T-helper 2 cell treated with Interferon-gamma antibody and Interleukin-4, amounts not matched to agents 5 μg/mL and 100 μg/mL, for 36 hours (primary cell): Measurements from ENCODE around the gene KCNN1.
"Not testable (repeated sequence)": the region's sequence is repeated elsewhere in the genome, so short reads cannot be mapped to it uniquely, and the experiment has no call there.

Experiments
- DNase-seq: peaks from one replicate; pipeline ENCODE4 v3.0.0; 2021; ENCODE audit warnings: low spot score
- H3K27ac Mint-ChIP-seq: one replicate; pipeline ENCODE4 v1.8.0; 2021; ENCODE audit warnings: mild to moderate bottlenecking, mixed read lengths
- H3K27me3 Mint-ChIP-seq: one replicate; pipeline ENCODE4 v1.8.0; 2021; ENCODE audit warnings: low read depth, mixed read lengths
- H3K36me3 Mint-ChIP-seq: one replicate; pipeline ENCODE4 v1.8.0; 2021; ENCODE audit warnings: low read depth, mixed read lengths
- H3K4me1 Mint-ChIP-seq: one replicate; pipeline ENCODE4 v1.8.0; 2021; ENCODE audit warnings: low read depth, mixed read lengths
- H3K4me3 Mint-ChIP-seq: one replicate; pipeline ENCODE4 v1.8.0; 2022; ENCODE audit warnings: mild to moderate bottlenecking, moderate library complexity, mixed read lengths
- H3K9me3 Mint-ChIP-seq: one replicate; pipeline ENCODE4 v1.8.0; 2021; ENCODE audit warnings: mixed read lengths

Gene KCNN1

DNA sequence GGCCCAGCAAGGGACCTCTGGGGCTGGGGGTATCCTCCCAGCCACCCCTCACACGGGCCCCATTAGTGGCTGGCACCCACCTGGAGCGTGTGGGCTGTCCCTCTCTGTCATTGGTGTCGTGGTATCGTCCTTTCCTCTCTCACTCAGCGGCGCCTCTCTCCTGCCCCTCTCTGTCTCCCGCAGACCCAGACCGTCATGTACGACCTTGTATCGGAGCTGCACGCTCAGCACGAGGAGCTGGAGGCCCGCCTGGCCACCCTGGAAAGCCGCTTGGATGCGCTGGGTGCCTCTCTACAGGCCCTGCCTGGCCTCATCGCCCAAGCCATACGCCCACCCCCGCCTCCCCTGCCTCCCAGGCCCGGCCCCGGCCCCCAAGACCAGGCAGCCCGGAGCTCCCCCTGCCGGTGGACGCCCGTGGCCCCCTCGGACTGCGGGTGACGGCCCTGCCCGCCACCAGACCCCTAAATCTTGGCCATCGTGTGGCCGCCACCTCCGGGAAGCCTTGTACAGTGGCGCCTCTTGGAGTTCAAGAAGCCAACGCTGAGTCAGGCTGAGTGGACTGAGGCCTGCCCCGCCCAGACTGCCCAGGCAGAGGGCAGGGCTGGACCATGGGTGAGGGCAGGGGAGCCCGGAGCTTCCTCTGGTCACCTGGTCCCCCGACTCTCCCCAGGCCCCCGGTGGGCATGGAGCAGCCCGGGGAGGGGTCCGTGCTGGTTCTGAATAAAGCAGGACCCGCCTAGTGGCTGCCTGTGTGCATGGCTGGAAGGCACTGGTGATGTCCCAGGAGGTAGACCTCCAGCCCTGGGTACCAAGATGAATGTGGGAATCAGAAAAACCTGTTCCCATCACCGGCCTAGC lies 31.3 kb downstream of the KCNN1 start:
- no peak for DNase-seq
- peaks cover 5% of the 10 kb centered on the region for H3K36me3 Mint-ChIP-seq
- no peaks in the 10 kb centered on the region for H3K9me3 Mint-ChIP-seq
- H3K4me3 Mint-ChIP-seq, result no peak overlapping the region
- peaks cover 12% of the 10 kb centered on the region for H3K4me1 Mint-ChIP-seq
- peak overlapping the region; percentile 74 for H3K27ac Mint-ChIP-seq
- H3K27me3 Mint-ChIP-seq, result peaks cover 5% of the 10 kb centered on the region

DNA sequence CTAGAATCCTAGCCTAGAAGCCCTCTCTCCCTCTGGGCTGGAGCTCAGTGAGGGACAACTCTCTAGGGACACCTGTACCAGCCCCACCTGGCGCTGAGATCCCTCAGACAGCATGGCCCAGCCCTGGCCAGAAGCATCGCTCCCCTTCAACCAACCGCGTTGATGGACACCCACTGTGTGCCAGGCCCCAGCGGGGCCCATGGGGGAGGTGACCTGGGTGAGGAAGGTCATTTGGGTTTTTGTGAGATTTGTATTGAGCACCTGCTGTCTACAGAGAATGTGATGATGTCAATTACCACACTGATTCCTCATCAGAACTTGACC lies 31.9 kb downstream of the KCNN1 start:
- Mint-ChIP-seq H3K36me3 (peaks cover 5% of the 10 kb centered on the region), H3K27me3 (peaks cover 5% of the 10 kb centered on the region), H3K4me3 (peak overlapping the region; percentile 29), H3K27ac (peak overlapping the region; percentile 74), H3K4me1 (peaks cover 12% of the 10 kb centered on the region), H3K9me3 (no peaks in the 10 kb centered on the region)
- no peak for DNase-seq

DNA sequence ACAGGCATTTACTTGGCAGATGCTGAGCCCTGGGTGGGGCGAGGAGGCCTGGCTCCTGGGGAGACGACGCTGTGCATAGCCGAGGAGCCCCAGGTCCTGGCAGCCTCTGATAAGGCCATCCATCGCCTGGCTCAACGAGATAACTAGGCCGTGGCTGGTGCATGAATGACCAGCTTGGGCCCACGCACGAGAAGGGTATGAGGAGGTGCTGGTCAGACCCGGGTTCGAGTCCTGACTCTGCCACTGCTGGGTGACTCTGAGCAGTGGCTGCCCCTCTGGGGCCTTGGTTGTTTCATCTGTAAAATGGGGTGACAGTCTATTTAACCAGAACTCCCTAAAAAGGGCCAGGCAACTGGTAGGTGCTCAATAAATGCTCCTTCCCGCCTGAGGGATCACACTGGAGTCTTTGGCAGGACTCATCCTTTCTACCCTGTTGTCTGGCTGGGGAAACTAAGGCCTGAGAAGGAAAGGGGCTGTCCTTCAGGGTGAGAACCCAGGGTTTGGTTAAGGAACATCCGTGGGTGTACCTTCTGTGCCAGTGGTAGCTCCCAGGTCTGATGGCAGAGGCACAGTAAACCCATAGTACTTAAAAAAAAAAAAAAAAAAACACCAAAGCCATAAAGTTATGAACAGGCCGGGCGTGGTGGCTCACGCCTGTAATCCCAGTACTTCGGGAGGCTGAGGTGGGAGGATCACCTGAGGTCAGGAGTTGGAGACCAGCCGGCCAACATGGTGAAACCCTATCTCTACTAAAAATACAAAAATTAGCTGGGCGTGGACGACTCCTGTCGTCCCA lies 33.0 kb downstream of the KCNN1 start:
- no peak for DNase-seq
- H3K4me3 Mint-ChIP-seq, result peak overlapping the region; percentile 89
- peak overlapping the region; percentile 100 for H3K27ac Mint-ChIP-seq
- H3K4me1 Mint-ChIP-seq, result peaks cover 12% of the 10 kb centered on the region
- H3K36me3 Mint-ChIP-seq, result peaks cover 6% of the 10 kb centered on the region
- H3K27me3 Mint-ChIP-seq, result peaks cover 5% of the 10 kb centered on the region
- no peaks in the 10 kb centered on the region for H3K9me3 Mint-ChIP-seq

- peak overlapping the region; percentile 89 for H3K4me3 Mint-ChIP-seq
- peaks cover 12% of the 10 kb centered on the region for H3K4me1 Mint-ChIP-seq
Measured at GRCh38 chr19:18000480-18000914, 33.6 kb downstream of the KCNN1 start.

DNA sequence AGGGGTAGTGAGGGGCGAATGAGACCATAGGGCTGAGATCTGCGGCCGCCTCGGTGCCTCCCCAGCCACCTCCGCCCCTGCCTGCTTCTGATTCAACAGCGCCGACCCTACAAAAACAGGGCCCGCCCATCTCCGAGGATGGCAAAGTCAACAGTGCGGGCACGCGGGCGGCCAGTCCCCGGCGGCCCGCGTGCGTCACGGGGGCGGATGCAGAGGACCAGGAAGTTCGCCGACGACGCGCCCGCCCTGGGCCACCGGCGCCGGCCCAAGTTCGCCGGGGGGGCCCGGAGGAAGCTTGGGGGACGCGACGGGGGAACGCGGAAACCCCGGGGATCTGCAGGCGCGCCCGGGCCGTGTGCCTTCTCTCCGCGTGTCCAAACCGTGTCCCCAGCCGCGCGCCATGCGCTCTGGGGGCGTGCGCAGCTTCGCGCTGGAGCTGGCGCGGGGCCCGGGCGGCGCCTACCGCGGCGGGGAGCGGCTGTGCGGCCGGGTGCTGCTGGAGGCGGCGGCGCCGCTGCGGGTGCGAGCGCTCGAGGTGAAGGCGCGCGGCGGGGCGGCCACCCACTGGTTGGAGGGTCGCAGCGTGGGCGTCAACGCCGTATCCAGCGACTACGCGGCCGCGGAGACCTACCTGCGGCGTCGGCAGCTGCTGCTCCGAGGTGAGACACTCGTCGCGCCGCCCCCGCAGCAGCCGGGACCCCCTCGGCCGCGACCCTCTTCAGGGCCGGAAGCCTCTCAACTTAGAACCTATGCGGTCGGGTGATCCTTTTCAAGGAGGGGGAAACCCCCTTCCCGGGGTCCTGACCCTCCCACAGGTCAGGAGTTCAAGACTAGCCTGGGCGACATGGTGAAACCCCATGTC lies 34.2 kb downstream of the KCNN1 start:
- Mint-ChIP-seq H3K4me1 (peaks cover 12% of the 10 kb centered on the region), H3K27me3 (peaks cover 2% of the 10 kb centered on the region), H3K36me3 (peaks cover 6% of the 10 kb centered on the region), H3K9me3 (no peaks in the 10 kb centered on the region), H3K27ac (peak overlapping the region; percentile 100), H3K4me3 (peak overlapping the region; percentile 94)
- peak; percentile 94 for DNase-seq

More at GRCh38 chr19:18000480-18000914, 33.6 kb downstream of the KCNN1 start:
- Mint-ChIP-seq H3K27me3 (peaks cover 5% of the 10 kb centered on the region), H3K36me3 (peaks cover 6% of the 10 kb centered on the region), H3K9me3 (no peaks in the 10 kb centered on the region), H3K27ac (peak overlapping the region; percentile 100)
- DNase-seq, result no peak

- Mint-ChIP-seq H3K4me3 (peak overlapping the region; percentile 94), H3K27ac (peak overlapping the region; percentile 89), H3K27me3 (no peaks in the 10 kb centered on the region), H3K4me1 (peaks cover 13% of the 10 kb centered on the region), H3K36me3 (peaks cover 9% of the 10 kb centered on the region), H3K9me3 (no peaks in the 10 kb centered on the region)
- no peak for DNase-seq
Measured at GRCh38 chr19:18001777-18002345, 35.0 kb downstream of the KCNN1 start.

GRCh38 chr19:18002347-18002850 lies 35.5 kb downstream of the KCNN1 start:
- Mint-ChIP-seq H3K36me3 (peaks cover 12% of the 10 kb centered on the region), H3K27me3 (no peaks in the 10 kb centered on the region), H3K4me1 (peaks cover 18% of the 10 kb centered on the region), H3K9me3 (no peaks in the 10 kb centered on the region), H3K4me3 (peak overlapping the region; percentile 94), H3K27ac (peak overlapping the region; percentile 60)
- no peak for DNase-seq

- not testable (repeated sequence) for H3K27me3 Mint-ChIP-seq, DNase-seq, H3K27ac Mint-ChIP-seq, H3K4me3 Mint-ChIP-seq, H3K9me3 Mint-ChIP-seq
- Mint-ChIP-seq H3K36me3 (peaks cover 28% of the 10 kb centered on the region), H3K4me1 (peaks cover 26% of the 10 kb centered on the region)
Measured at GRCh38 chr19:18005750-18006149, 38.8 kb downstream of the KCNN1 start.

- Mint-ChIP-seq H3K27ac (peak overlapping the region; percentile 86), H3K9me3 (no peaks in the 10 kb centered on the region), H3K36me3 (peaks cover 30% of the 10 kb centered on the region), H3K4me1 (peaks cover 27% of the 10 kb centered on the region), H3K27me3 (no peaks in the 10 kb centered on the region), H3K4me3 (peak overlapping the region; percentile 92)
- peak; percentile 82 for DNase-seq
Measured at GRCh38 chr19:18007044-18007916, 40.4 kb downstream of the KCNN1 start.

- Mint-ChIP-seq H3K27me3 (no peaks in the 10 kb centered on the region), H3K36me3 (peaks cover 33% of the 10 kb centered on the region), H3K27ac (peak within 1 kb of the TSS; percentile 86), H3K4me1 (peaks cover 28% of the 10 kb centered on the region), H3K4me3 (peak within 1 kb of the TSS; percentile 92), H3K9me3 (no peaks in the 10 kb centered on the region)
- peak; percentile 86 for DNase-seq
Measured at GRCh38 chr19:18007917-18008673, 41.2 kb downstream of the KCNN1 start, which contains the start of gene ARRDC2. TSS of gene ARRDC2 (plus strand) at chr19:18008170. CDS start at chr19:18008311, 141 bp downstream.

GRCh38 chr19:18008814-18009213 lies 41.9 kb downstream of the KCNN1 start:
- Mint-ChIP-seq H3K36me3 (peaks cover 36% of the 10 kb centered on the region), H3K9me3 (no peaks in the 10 kb centered on the region), H3K4me1 (peaks cover 35% of the 10 kb centered on the region), H3K27ac (peak overlapping the region; percentile 74), H3K4me3 (peak overlapping the region; percentile 92), H3K27me3 (no peaks in the 10 kb centered on the region)
- no peak for DNase-seq
